AML-193 (cell line): ENCODE measurements around the gene PLXNB3.
"Not testable (repeated sequence)": the region's sequence is repeated elsewhere in the genome, so short reads cannot be mapped to it uniquely, and the experiment has no call there.

Experiments
- DNase-seq, 2 experiments: peaks; one replicate each; lab custom pipeline; 2025; lab: John Stamatoyannopoulos, UW

PLXNB3 gene

DNA sequence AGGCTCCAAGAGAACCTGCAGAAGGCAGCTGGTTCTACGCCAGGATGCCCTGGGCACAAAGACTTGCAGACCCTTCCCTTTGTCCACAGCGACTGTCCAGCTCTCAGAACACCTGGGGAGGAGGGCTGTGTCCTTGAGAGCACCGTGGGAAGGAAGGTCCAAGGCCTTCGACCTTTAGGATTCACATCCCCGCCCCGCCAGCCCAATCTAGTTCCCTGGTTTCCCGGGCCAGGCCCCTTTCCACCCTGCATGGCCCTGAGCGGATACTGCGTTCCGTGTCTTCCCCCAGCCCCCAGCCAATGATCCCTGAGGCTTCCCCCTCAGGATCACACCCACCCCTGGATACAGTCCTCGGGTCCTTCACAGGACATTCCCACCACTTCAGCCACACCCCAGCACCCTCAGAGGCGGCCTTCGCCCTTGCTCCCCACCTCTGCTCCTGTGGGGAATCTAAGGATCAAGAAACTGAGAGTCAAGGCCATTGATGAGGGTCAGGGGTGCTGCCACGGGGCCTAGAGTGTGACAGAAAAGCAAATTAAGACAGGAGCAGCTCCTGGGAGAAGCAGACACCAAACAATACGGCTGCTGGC lies 30.3 kb upstream of the PLXNB3 start:
- no peak for DNase-seq

DNA sequence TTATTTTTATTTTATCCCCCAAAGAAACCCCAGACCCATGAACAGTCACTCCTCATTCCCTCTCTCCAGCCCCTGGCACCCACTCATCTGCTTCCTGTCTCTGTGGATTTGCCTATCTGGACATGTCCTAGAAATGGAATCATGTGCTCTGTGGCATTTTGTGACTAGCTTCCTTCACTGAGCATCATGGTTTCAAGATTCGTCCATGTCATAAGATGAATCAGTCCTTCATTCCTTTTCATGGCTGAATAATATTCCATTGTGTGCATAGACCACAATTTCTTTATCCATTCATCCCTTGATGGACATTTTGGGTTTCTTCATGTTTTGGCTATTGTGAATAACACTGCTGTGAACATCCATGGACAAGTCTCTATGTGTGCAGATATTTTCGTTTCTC lies 29.2 kb upstream of the PLXNB3 start:
- no peak for DNase-seq

DNA sequence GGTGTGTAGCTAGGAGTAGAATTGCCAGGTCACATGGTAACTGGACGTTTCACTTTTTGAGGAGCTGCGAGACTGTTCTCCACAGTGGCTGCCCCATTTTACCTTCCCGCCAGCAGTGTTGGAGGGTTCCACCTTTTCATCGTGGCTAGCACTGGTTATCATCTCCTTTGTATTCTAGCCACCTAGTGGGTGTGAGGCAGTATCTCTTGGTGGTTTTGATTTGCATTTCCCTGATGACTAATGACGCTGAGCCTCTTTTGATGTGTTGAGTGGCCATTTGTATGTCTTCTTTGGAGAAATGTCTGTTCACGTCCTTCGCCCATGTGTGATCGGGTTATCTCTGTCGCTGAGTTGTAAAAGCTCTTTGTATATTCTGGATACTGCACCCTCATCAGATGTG lies 28.8 kb upstream of the PLXNB3 start:
- no peak for DNase-seq

DNA sequence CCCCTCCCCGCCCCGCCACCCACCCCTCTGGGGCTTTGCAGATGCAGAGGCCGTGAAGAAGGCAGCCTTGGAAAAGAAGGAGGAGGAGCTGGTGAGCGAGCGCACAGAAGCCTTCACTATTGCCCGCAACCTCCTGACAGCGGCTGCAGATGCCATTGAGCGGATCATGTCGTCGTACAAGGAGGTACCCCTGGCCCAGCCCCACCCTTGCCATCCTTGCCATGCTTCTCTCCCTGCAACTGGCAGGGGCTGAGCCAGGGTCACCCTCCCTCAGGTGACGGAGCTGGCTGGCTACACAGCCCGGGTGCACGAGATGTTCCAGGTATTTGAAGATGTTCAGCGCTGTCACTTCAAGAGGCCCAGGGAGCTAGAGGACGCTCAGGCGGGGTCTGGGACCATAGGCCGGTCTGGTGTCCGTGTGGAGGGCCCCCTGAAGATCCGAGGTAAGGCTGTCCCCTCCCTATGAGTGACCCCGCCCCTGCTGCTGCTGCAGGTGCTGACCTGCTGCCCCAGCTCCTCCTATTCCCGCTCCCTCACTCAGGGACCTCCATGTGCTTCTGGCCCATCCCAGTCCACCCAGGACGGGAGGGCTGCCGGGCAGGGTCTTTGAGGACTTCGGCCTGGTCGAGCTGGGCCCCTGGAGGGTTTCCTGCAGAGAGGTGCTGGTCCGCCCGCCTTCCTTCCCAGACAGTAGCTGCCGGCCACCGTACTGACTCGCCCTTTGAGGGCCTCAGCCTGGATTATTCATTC lies 27.8 kb upstream of the PLXNB3 start:
- DNase-seq: no peak

DNA sequence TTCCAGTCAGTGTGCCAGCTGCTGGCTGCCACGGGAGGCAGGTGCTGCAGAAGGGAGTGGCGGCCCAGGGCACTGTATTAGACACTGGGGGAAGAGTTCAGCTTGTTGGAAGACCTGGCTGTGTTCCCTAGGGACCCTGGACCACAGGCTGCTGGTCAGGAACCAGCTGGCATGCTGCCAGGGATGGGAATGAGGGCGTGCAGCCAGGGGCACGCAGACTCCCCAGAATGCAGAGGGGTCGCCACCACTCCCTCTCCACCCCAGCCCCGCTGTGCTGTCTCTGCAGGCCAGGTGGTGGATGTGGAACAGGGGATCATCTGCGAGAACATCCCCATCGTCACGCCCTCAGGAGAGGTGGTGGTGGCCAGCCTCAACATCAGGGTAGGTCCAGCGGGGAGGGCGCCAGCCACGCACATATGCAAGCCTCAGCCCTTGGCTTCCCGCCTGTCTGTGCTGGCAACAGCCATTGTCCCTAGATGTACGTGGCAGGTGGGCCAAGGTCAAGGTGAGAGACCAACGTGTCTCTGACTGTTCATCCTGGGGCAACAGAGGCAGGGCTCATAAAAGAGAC lies 27.1 kb upstream of the PLXNB3 start:
- DNase-seq: no peak

DNA sequence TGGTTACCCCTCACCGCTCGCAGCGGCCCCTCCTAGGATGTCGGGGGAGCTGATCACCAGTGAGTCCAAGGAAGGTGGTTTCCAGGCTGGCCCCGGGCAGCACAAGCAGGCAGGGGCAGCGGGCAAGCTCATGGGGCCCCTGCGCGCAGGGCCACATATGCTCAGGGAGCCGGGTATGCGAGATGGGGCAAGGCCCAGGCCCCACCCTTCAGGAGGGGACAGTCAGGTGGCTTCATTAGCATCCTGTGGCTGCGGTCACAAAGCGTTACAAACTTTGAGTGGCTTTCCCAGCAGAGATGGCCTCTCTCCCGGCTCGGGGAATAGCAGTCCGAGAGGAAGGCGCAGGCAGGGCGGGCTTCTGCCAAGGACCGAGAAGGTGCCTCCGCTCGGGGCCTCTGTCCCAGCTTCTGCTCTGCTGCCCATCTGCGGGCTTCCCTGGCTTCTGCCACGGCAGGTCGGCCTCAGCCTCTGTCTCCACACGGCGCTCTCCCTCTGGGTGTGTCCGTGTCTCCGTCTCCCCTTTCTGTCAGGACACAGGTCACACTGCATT lies 25.9 kb upstream of the PLXNB3 start:
- no peak for DNase-seq

DNA sequence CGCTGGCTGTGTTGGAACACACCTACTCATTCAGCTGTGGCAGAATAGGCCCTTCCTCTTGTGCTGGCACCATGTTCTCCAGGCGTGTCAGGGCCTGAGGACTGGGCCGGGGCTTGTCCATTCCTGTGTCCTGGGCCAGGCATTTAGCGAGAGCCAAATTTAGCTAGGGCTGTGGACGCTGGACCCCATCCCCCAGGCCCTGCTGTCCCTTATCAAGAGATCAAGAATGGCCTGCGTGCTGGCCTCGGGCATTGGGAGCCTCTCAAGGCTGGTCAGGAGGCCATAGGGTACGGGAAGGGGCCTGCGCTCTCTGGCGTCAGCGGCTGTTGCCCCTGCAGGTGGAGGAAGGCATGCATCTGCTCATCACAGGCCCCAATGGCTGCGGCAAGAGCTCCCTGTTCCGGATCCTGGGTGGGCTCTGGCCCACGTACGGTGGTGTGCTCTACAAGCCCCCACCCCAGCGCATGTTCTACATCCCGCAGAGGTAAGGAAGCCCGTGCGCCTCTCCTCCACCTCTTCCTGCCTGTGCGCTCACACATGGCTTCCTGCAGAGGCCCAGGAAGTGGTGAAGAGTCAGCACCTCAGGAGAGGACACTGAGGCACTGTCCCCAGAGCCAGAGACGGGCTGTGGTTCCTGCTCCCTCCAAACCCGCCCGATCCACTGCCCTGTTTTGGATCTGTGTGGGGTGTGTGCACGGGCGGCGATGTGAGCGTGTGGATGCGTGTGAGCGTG lies 24.1 kb upstream of the PLXNB3 start:
- DNase-seq: no peak

DNA sequence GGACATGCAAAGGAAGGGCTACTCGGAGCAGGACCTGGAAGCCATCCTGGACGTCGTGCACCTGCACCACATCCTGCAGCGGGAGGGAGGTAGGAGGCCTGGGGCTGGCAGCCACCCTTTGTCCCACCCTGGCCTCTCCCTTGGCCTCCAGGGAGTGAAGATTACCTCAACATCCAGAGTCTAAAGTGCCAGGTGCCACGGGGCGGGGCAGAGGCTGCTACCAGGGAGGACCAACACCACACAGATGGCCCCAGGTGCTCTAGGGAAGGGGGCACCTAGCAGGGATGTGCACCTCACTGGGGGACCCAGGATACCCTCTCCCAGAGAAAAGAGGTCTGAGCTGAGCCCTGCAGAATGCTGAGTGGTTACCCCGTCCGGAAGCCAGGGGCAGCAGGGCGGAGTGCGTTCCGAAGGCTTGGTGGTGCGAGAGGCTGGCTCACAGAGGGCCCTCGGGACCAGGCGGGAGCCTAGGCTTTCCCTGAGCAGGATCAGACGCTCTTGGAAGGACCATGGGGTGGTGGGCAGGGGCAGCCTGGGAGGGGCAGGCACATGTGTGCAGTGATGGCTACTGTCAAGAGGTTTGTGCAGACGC lies 23.3 kb upstream of the PLXNB3 start:
- no peak for DNase-seq

DNA sequence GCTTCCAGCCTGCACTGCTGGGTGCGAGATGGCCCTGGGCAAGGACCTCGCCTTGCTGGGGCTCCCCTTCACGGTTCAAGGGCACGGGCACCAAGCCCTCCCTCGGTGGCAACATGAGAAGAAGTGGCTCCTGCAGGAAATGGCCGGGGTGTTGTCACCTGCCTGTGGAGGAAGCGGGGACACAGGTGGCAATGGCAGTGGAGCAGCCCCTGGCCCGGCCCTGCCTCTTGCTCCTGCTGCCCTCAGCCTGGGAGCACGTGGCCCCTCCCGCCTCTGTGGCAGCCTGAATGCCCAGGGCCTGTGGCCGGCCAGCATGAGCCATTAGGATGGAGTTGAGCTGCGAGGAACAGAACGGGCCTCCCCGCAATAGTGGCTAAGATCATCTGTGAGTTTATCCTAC lies 22.6 kb upstream of the PLXNB3 start:
- DNase-seq: no peak

DNA sequence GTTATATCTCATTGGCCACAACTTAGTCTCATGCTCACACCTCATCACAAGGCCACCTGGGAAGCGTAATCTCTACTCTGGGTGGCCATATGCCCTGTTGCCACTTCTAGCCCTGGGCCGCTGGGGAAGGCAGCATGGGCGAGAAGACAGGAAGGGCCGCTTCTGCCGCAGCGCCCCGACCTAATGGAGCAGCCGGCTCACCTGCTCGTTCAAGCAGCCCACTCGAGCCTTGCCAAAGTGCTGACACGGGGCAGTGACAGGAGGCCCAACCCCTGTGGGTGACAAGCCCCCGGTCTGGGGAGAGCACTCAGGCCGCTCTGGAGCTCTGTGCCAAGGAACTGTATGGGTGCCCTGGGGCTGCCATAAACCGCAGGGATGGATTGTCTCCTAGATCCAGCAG lies 21.9 kb upstream of the PLXNB3 start:
- not testable (repeated sequence) for DNase-seq

DNA sequence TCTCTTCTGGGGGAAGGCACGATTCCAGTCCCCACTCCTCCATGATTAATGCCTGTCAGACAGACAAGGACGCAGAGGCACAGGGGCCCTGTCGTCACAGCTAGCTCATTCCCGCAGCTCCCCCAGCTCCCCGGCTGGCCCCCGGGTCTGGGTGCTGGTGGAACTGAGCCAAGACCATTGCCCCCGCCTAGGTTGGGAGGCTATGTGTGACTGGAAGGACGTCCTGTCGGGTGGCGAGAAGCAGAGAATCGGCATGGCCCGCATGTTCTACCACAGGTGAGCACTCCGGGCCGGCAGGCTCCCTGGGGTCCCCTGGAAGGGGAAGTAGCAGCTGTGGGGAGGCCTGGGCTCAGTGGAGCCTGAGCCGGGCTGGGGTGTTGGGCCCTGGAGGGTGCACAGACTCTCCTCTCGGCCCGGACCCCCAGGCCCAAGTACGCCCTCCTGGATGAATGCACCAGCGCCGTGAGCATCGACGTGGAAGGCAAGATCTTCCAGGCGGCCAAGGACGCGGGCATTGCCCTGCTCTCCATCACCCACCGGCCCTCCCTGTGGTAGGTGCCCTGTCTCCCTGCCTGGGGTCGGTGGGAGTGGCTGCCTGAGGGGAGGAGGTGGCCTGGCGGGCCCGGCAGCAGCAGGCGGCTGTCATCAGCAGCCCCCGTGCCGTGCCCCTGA lies 21.1 kb upstream of the PLXNB3 start:
- not testable (repeated sequence) for DNase-seq

DNA sequence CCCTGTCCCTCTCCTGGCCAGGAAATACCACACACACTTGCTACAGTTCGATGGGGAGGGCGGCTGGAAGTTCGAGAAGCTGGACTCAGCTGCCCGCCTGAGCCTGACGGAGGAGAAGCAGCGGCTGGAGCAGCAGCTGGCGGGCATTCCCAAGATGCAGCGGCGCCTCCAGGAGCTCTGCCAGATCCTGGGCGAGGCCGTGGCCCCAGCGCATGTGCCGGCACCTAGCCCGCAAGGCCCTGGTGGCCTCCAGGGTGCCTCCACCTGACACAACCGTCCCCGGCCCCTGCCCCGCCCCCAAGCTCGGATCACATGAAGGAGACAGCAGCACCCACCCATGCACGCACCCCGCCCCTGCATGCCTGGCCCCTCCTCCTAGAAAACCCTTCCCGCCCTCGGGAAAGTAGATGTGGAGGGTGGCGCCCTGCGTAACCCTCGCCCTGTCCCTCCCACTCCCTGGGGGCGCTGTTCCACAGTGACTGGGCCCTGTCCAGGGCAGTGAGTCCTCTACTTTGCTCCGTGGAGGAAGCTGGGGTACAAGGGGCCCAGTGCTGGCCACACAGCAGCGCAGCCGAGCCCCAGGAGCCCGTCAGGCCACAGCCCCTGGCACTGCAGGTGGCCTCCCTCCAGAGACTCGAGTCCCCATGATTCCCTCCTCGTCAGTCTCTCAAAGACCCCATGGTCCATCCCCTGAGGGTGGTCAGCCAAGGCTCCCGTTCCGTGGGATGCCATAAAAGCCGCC lies 20.4 kb upstream of the PLXNB3 start:
- not testable (repeated sequence) for DNase-seq

DNA sequence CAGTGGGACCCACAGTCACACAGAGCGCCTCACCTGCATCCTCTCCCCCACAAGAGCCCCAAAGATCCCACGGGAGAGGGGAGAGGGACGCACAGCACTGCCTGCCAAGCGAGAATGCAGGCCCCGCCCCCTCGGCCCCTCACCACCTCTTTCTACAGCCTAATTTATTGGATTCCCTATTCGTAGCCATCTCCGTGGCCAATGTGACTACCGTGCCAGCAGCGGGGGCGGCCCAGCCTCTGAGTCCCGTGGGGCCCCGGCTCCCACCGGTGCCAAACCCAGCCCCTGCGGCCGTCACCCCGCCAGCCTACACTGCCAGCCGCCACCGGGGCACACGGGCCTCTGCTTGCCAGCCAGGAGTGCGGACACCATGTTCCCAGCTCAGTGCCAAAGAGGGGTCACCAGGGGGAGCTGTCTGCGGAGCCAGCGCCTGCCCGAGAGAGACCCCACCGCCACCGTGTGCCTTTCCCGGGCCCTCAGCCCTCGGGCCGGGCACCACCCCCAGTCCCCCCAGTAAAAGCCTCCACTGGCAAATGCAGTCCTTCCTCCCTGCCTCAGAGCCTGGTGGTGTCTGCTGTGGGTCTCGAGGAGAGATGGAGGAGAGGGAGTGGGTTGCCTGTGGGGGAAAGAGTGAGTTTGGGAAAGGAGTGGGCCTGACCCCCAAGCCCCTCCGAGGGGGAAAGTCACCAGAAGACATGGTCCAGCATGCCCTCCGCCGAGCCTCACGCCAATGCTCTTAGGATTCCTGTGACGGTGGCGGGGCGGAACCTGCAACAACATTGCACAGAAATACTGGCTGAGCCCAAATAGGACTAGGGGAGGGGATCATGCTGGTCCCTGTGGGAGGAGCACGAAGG lies 19.6 kb upstream of the PLXNB3 start:
- no peak for DNase-seq

DNA sequence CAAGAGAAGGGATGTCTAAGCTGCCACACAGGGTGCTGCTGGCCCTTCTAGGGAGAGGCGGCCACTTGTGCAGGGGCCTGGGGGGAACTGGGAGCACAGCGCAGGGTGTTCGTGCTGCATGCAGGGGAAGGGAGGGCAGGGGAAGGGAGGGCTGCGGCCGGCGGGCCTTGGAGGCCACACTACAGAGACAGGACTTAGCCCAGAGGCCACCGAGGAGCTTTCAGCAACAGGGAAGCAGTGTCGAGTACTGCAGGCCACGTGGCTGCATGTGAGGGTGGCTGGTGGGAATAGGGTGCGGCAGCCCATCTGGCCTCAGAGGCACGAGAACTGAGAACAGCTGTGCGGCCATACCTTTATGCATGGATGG lies 19.0 kb upstream of the PLXNB3 start:
- DNase-seq: not testable (repeated sequence)

DNA sequence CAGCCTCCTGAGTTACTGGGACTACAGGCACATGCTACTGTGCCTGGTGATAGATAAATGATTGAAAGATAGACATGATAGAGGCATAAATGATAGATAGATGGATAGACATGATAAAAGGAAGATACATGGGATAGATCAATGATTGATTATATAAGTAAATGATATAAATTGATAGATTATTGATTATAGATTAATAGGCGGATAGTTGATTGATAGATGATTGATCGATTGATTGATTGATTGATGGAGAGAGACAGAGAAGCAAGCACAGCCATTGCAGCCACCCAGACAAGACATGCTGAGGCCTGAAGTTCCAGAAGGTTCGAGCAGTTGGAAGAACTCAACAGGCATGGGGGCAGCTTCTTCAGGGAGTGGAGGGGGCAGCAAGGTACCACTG lies 17.7 kb upstream of the PLXNB3 start:
- no peak for DNase-seq

DNA sequence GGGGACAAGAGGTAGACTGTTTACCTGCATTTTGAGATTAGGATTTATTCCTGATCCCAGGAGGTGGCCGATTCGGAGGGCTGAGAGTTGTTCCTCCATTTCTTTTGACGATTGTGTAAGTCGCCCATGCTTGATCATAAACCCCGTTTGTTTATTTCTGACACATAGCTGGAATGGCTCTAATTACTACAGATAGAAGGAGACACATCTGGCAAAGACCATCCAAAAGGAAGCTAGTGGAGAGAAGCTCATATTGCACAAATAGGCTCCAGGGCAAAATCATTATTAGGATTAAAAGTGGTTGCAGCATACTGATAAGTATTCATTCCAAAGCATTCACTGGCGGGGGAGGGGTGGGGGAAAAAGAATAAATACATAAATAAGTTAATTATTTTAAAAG lies 17.1 kb upstream of the PLXNB3 start:
- not testable (repeated sequence) for DNase-seq

DNA sequence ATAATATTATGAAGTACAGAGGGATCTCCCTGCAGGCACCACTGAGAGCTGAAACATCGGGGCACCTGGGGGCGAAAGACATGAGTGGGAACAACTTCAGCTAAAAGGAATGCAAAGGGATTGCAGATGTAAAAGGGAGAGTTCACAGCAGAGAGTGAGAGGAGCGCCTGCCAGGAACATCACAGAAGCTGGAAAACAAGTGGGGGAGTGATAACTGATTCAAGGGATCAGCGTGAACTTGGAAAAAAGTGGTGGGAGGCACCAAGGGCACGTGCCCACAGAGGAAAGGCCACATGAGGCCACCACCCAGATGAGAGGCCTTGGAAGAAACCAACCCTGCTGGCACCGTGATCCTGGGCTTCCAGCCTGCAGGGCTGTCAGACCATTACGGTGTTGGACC lies 15.0 kb upstream of the PLXNB3 start:
- not testable (repeated sequence) for DNase-seq

DNA sequence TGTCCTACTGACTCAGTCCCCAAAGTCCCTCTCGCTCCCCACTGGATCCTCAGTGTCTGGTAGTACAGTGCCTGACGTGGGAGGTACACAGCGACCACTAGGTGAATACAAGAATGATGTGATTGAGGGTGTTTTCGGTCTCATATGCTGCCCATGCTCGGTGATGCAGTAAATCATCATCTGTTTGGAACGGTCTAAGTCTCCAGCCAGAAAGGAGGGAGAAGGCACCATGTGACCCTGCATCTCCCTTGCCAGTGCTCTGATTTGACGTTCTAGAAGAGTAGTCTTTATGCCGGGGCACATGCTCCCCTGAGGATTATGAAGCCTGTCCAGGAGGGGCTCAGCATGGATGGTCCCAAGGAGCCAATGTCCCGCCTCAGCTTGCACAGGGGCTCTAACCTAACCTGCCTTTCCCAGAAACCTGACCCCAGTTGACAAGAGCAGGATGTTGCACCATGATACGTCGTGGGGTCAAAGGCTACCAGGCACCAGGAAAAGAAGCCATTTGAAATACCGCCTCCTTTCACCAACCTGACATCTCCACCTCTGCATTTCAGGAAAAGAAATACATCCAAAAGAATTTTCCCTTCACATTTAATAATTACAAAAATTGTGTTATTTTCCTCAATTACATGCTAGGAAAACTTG lies 13.8 kb upstream of the PLXNB3 start:
- no peak for DNase-seq

DNA sequence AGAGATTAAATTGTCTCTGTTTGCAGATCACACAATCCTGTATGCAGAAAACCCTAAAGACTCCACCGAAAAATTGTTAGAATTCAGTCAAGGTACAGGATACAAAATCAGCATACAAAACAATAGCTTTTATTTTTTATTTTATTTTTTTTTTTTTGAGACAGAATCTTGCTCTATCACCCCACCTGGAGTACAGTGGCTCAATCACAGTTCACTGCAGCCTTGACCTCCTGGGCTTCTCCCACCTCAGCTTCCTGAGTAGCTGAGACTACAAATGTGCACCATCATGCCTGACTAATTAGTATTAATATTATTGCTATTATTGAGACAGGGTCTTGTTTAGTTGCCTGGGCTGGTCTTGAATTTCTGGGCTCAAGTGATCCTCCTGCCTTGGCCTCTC lies 8.9 kb upstream of the PLXNB3 start:
- no peak for DNase-seq

DNA sequence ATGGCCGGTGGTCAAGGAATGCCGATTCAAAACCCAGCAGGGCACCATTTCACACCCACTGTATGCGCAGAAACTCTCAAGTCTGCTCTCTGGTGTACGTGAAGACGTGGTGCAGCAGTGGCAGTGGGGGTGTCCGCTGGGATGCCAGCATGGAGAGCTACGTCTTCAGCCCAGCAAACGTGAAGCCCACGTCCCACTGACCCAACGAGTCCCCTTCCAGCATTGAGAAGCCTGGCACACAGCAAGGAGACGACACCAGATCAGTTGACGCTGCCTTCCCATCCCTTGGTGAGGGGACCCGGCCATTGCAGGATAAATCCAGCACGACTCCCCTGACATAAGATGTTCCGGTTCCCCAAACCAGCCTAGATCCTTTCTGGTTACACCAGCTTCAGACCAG lies 2.2 kb upstream of the PLXNB3 start:
- DNase-seq: no peak
